Suprapubic skin (tissue), 4 donors: Measurements from ENCODE around the gene ST7.

Source experiments
- POLR2A ChIP-seq, 2 donors: fragments of 450-650 bp; IDR thresholded peaks; one replicate each; pipeline ENCODE4 v1.6.1; 2017; ENCODE audit warnings: antibody characterized with exemption in 2 of 2, mild to moderate bottlenecking in 2 of 2, moderate library complexity in 2 of 2
- POLR2AphosphoS5 ChIP-seq, 3 donors: sonication (generic); formaldehyde crosslinking; IDR thresholded peaks; one replicate each; pipeline ENCODE4 v1.6.1; 2017; ENCODE audit warnings: antibody characterized with exemption in 3 of 3
- TF ChIP-seq, protein P1 (sequence below), 2 donors: fragments of 200-600 bp in 1 of 2; fragments of 450-650 bp in 1 of 2; sonication (generic) in 1 of 2; IDR thresholded peaks; one replicate each; pipeline ENCODE4 v1.5.1; 2016 to 2019; ENCODE audit warnings: antibody characterized with exemption in 2 of 2, mild to moderate bottlenecking in 1 of 2, moderate library complexity in 1 of 2

DNA sequence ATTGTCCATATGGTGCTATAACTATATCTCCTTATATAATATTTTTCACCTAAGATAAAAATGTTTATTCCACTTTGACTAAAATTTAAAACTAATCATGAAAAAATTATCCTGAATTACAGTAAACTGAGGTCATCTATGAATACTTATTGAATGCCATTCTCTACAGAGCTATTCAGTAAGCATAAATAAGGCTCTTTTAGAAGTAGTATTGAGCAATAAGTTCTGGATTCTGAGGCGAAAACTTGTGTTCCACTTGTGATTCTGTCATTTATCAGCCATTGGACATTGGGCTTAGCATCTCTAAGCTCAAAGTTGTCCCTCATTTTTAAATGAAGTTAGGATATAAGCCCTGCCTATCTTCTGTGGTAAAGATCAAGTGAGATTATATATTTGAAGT is 238.8 kb downstream of the ST7 start:
- TF ChIP-seq, protein P1, sequence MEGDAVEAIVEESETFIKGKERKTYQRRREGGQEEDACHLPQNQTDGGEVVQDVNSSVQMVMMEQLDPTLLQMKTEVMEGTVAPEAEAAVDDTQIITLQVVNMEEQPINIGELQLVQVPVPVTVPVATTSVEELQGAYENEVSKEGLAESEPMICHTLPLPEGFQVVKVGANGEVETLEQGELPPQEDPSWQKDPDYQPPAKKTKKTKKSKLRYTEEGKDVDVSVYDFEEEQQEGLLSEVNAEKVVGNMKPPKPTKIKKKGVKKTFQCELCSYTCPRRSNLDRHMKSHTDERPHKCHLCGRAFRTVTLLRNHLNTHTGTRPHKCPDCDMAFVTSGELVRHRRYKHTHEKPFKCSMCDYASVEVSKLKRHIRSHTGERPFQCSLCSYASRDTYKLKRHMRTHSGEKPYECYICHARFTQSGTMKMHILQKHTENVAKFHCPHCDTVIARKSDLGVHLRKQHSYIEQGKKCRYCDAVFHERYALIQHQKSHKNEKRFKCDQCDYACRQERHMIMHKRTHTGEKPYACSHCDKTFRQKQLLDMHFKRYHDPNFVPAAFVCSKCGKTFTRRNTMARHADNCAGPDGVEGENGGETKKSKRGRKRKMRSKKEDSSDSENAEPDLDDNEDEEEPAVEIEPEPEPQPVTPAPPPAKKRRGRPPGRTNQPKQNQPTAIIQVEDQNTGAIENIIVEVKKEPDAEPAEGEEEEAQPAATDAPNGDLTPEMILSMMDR (IDR thresholded peaks at IDR 0.05) = no peak
- no peak for TF ChIP-seq POLR2A (IDR thresholded peaks at IDR 0.05)
- TF ChIP-seq POLR2AphosphoS5 (IDR thresholded peaks at IDR 0.05) = no peak
